CD4-positive, alpha-beta T cell (primary cell): Measurements from ENCODE around the gene MOXD1. TPM values are rescaled to one million over a fixed set of nuclear protein-coding genes. Genes with fewer than 3 reads are reported as not detected.

Experiments used
- ATAC-seq: fragments of 200-7000 bp; cut with Tn5 transposase; one replicate; pipeline ENCODE4 v1.10.0; 2022; ENCODE audit warnings: mild to moderate bottlenecking; ENCODE audit not compliant: poor library complexity
- CTCF ChIA-PET: fragments of 350-600 bp; sonication (Branson Sonifier 250); formaldehyde crosslinking; loops from one replicate; lab custom pipeline; 2021; ENCODE audit warnings: antibody characterized with exemption, inconsistent platforms; lab: Charles Lee
- POLR2A ChIA-PET: fragments of 350-600 bp; sonication (Branson Sonifier 250); formaldehyde crosslinking; loops from one replicate; lab custom pipeline; 2021; ENCODE audit warnings: antibody characterized with exemption, inconsistent platforms; lab: Charles Lee
- DNase-seq, 14 experiments: peaks; one replicate each; pipeline ENCODE4 v3.0.0-alpha.2; 2013 to 2020; ENCODE audit warnings: mixed read lengths in 2 of 14
- H3K27ac ChIP-seq, 2 donors: one replicate each; pipeline versions ENCODE4 v1.5.1 to v1.7.0; 2013; ENCODE audit warnings: low read length in 2 of 2, low read depth in 1 of 2, mild to moderate bottlenecking in 1 of 2
- H3K27me3 ChIP-seq, 2 experiments: 1 replicate in 1 of 2; 2 replicates in 1 of 2; pipeline versions ENCODE4 v1.6.1 to v1.7.0; 2013; ENCODE audit warnings: low read length in 2 of 2, control low read depth in 1 of 2, mild to moderate bottlenecking in 1 of 2, moderate library complexity in 1 of 2; ENCODE audit not compliant: insufficient read depth in 2 of 2, control insufficient read depth in 1 of 2
- H3K36me3 ChIP-seq: one replicate; pipeline ENCODE4 v1.6.1; 2013; ENCODE audit warnings: low read length, control low read depth; ENCODE audit not compliant: insufficient read depth
- H3K4me1 ChIP-seq: one replicate; pipeline ENCODE4 v1.6.1; 2013; ENCODE audit warnings: low read length, control low read depth; ENCODE audit not compliant: insufficient read depth
- H3K4me3 ChIP-seq: one replicate; pipeline ENCODE4 v1.5.1; 2013; ENCODE audit warnings: mild to moderate bottlenecking, low read length, moderate library complexity
- H3K9me3 ChIP-seq, 2 experiments: 1 replicate in 1 of 2; 2 replicates in 1 of 2; pipeline versions ENCODE4 v1.6.1 to v1.7.0; 2013; ENCODE audit warnings: low read length in 2 of 2, mild to moderate bottlenecking in 2 of 2, control low read depth in 1 of 2, moderate library complexity in 1 of 2; ENCODE audit not compliant: control insufficient read depth in 1 of 2, insufficient read depth in 1 of 2
- H3K27ac Mint-ChIP-seq: one replicate; pipeline ENCODE4 v1.8.0; 2020; ENCODE audit warnings: mixed read lengths
- H3K27me3 Mint-ChIP-seq: one replicate; pipeline ENCODE4 v1.8.0; 2021; ENCODE audit warnings: mixed read lengths
- H3K36me3 Mint-ChIP-seq: one replicate; pipeline ENCODE4 v1.8.0; 2021; ENCODE audit warnings: low read depth, mixed read lengths
- H3K4me1 Mint-ChIP-seq: one replicate; pipeline ENCODE4 v1.8.0; 2021; ENCODE audit warnings: low read depth, mixed read lengths
- H3K4me3 Mint-ChIP-seq: one replicate; pipeline ENCODE4 v1.8.0; 2020; ENCODE audit warnings: mild to moderate bottlenecking, mixed read lengths
- H3K9me3 Mint-ChIP-seq: one replicate; pipeline ENCODE4 v1.8.0; 2020; ENCODE audit warnings: mixed read lengths
- intact Hi-C, 2 experiments: fragments of 100-400 bp; cut with DNase I in 1 of 2; cut with micrococcal nuclease in 1 of 2; formaldehyde crosslinking; loops; one replicate each; pipeline versions ENCODE4 v1.15.1 to v1.9.0; 2023 to 2025; cut with DNase I, micrococcal nuclease
- total RNA-seq, 174 experiments: library from RNA in 2 of 174; stranded (reverse) in 2 of 174; gene quantifications; one replicate each; pipeline ENCODE4 v1.2.3 and lab custom pipeline; 2021 to 2026
- TF ChIP-seq, protein P1 (sequence below): fragments of 200-600 bp; IDR thresholded peaks from one replicate; pipeline ENCODE4 v1.8.0; 2022; ENCODE audit warnings: antibody characterized with exemption, mild to moderate bottlenecking

Gene MOXD1
- total RNA-seq, 2 experiments from 2014 or later: not detected

GRCh38 chr6:132246120-132246617, 155.1 kb downstream of the MOXD1 start:
- Mint-ChIP-seq H3K36me3 (no peaks in the 10 kb centered on the region), H3K27me3 (peaks cover 12% of the 10 kb centered on the region), H3K4me3 (no peak overlapping the region), H3K9me3 (no peaks in the 10 kb centered on the region), H3K27ac (no peak overlapping the region), H3K4me1 (no peaks in the 10 kb centered on the region)
- ATAC-seq (no peak), DNase-seq (no peak)
- Histone ChIP-seq H3K4me3 (no peak overlapping the region), H3K4me1 (no peaks in the 10 kb centered on the region), H3K27me3 (no peaks in the 10 kb centered on the region), H3K36me3 (no peaks in the 10 kb centered on the region), H3K27ac (no peak overlapping the region), H3K9me3 (no peaks in the 10 kb centered on the region)
- CTCF ChIA-PET: no interaction called here
- TF ChIP-seq, protein P1, sequence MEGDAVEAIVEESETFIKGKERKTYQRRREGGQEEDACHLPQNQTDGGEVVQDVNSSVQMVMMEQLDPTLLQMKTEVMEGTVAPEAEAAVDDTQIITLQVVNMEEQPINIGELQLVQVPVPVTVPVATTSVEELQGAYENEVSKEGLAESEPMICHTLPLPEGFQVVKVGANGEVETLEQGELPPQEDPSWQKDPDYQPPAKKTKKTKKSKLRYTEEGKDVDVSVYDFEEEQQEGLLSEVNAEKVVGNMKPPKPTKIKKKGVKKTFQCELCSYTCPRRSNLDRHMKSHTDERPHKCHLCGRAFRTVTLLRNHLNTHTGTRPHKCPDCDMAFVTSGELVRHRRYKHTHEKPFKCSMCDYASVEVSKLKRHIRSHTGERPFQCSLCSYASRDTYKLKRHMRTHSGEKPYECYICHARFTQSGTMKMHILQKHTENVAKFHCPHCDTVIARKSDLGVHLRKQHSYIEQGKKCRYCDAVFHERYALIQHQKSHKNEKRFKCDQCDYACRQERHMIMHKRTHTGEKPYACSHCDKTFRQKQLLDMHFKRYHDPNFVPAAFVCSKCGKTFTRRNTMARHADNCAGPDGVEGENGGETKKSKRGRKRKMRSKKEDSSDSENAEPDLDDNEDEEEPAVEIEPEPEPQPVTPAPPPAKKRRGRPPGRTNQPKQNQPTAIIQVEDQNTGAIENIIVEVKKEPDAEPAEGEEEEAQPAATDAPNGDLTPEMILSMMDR: no peak
- intact Hi-C loops: no loop called here
- POLR2A ChIA-PET: no interaction called here

Other genes with a start within 250 kb of the MOXD1 start
- gene STX7, start 111.6 kb upstream of the MOXD1 start, total RNA-seq: 1 to 10 TPM; 4.3 to 5.9 TPM
- not detected for gene TAAR9, start 136.8 kb upstream of the MOXD1 start, total RNA-seq
- not detected for gene TAAR8, start 151.2 kb upstream of the MOXD1 start, total RNA-seq
- gene TAAR6, start 168.8 kb upstream of the MOXD1 start, total RNA-seq: not detected
- gene TAAR5, start 188.3 kb upstream of the MOXD1 start, total RNA-seq: not detected
- not detected for gene TAAR2, start 222.8 kb upstream of the MOXD1 start, total RNA-seq